GM18502 (cell line): ENCODE measurements around the gene PIK3R1.
"Not testable (repeated sequence)": the region's sequence is repeated elsewhere in the genome, so short reads cannot be mapped to it uniquely, and the experiment has no call there.

Experiments
- ATAC-seq: cut with Tn5 transposase; IDR thresholded peaks from one replicate; pipeline ENCODE4 v1.9.1; 2021; ENCODE audit warnings: mild to moderate bottlenecking; ENCODE audit not compliant: unreplicated experiment, poor library complexity

PIK3R1 gene

GRCh38 chr5:68224509-68225187 lies 9.1 kb downstream of the PIK3R1 start:
- no peak for ATAC-seq

- no peak for ATAC-seq
These were observed 9.8 kb downstream of the PIK3R1 start for GRCh38 chr5:68225188-68225910.

- ATAC-seq = no peak
These were observed 10.5 kb downstream of the PIK3R1 start for GRCh38 chr5:68225911-68226545.

GRCh38 chr5:68226546-68227073 lies 11.1 kb downstream of the PIK3R1 start:
- ATAC-seq = no peak

- ATAC-seq = no peak
These were observed 12.1 kb downstream of the PIK3R1 start for GRCh38 chr5:68227532-68228160.

- no peak for ATAC-seq
These were observed 13.9 kb downstream of the PIK3R1 start for GRCh38 chr5:68229416-68229815.

GRCh38 chr5:68230285-68230684 lies 14.7 kb downstream of the PIK3R1 start:
- ATAC-seq = no peak

GRCh38 chr5:68231414-68232076 lies 16.0 kb downstream of the PIK3R1 start:
- no peak for ATAC-seq

- ATAC-seq = no peak
These were observed 16.7 kb downstream of the PIK3R1 start for GRCh38 chr5:68232277-68232676.

GRCh38 chr5:68233075-68233474 lies 17.5 kb downstream of the PIK3R1 start:
- ATAC-seq = no peak

GRCh38 chr5:68235229-68235628 lies 19.7 kb downstream of the PIK3R1 start:
- not testable (repeated sequence) for ATAC-seq

- no peak for ATAC-seq
These were observed 22.2 kb downstream of the PIK3R1 start for GRCh38 chr5:68237715-68238114.

GRCh38 chr5:68239487-68239886 lies 23.9 kb downstream of the PIK3R1 start:
- peak; percentile 93 for ATAC-seq

GRCh38 chr5:68240202-68240601 lies 24.6 kb downstream of the PIK3R1 start:
- ATAC-seq = peak; percentile 74

GRCh38 chr5:68240771-68241170 lies 25.2 kb downstream of the PIK3R1 start:
- no peak for ATAC-seq

- ATAC-seq = no peak
These were observed 27.2 kb downstream of the PIK3R1 start for GRCh38 chr5:68242743-68243142.

- ATAC-seq = no peak
These were observed 27.7 kb downstream of the PIK3R1 start for GRCh38 chr5:68243251-68243650.

- no peak for ATAC-seq
These were observed 28.1 kb downstream of the PIK3R1 start for GRCh38 chr5:68243681-68244080.

GRCh38 chr5:68245319-68245718 lies 29.8 kb downstream of the PIK3R1 start:
- no peak for ATAC-seq

- no peak for ATAC-seq
These were observed 31.2 kb downstream of the PIK3R1 start for GRCh38 chr5:68246802-68247201.
